GM20000 (cell line): ENCODE measurements around the gene ZGPAT.

Experiments used
- DNase-seq: peaks from one replicate; pipeline ENCODE4 v3.0.0; 2012; ENCODE audit warnings: low spot score
- CTCF ChIP-seq: IDR thresholded peaks from 2 replicates; pipeline ENCODE4 v1.5.1; 2012; ENCODE audit warnings: mild to moderate bottlenecking, control low read depth; ENCODE audit errors: extremely low read depth, missing control alignments

Gene ZGPAT

GRCh38 chr20:63766695-63767426 lies 59.0 kb downstream of the ZGPAT start:
- no peak for TF ChIP-seq CTCF
- DNase-seq, result no peak

GRCh38 chr20:63767456-63767855 lies 59.6 kb downstream of the ZGPAT start:
- no peak for TF ChIP-seq CTCF
- no peak for DNase-seq

GRCh38 chr20:63767886-63768285 lies 60.0 kb downstream of the ZGPAT start:
- no peak for TF ChIP-seq CTCF
- no peak for DNase-seq

GRCh38 chr20:63768591-63769515 lies 61.0 kb downstream of the ZGPAT start:
- no peak for DNase-seq
- no peak for TF ChIP-seq CTCF

- no peak for TF ChIP-seq CTCF
- DNase-seq, result no peak
Observed at GRCh38 chr20:63769891-63770474, 62.1 kb downstream of the ZGPAT start.

- no peak for DNase-seq
- TF ChIP-seq CTCF, result no peak
Observed at GRCh38 chr20:63771046-63771707, 63.3 kb downstream of the ZGPAT start.
